Body of pancreas (tissue), 4 donors: ENCODE results near the gene MRAP. TPM values are rescaled to one million over a fixed set of nuclear protein-coding genes. Genes with fewer than 3 reads are reported as not detected.

ENCODE experiments used
- ATAC-seq: fragments of 150-250 bp; one replicate; pipeline ENCODE4 v1.9.1; 2016
- DNase-seq, 4 donors: peaks; one replicate each; pipeline ENCODE4 v3.0.0-alpha.2; 2019
- H3K27ac ChIP-seq, 4 donors: fragments of 200-600 bp; sonication (generic); 1 replicate in 3 of 4; 2 replicates in 1 of 4; pipeline versions ENCODE4 v1.5.1 to v1.6.1; 2016 to 2019; ENCODE audit warnings: mild to moderate bottlenecking in 1 of 4, mixed read lengths in 1 of 4, moderate library complexity in 1 of 4
- H3K27me3 ChIP-seq, 2 donors: fragments of 200-600 bp; sonication (generic); one replicate each; pipeline ENCODE4 v1.6.0; 2016; ENCODE audit warnings: mild to moderate bottlenecking in 1 of 2
- H3K36me3 ChIP-seq, 2 donors: fragments of 200-600 bp; sonication (generic); replicated peaks in 1 of 2; 2 replicates each; pipeline ENCODE4 v1.5.1; 2016; ENCODE audit warnings: low read depth in 2 of 2; ENCODE audit not compliant: insufficient read depth in 1 of 2
- H3K4me1 ChIP-seq: fragments of 200-600 bp; sonication (generic); one replicate; pipeline ENCODE4 v1.6.0; 2016
- H3K4me3 ChIP-seq, 2 donors: fragments of 200-600 bp; sonication (generic); 1 replicate in 1 of 2; 2 replicates in 1 of 2; pipeline ENCODE4 v1.5.1; 2016 to 2019
- H3K9me3 ChIP-seq, 3 donors: fragments of 200-600 bp; sonication (generic); 1 replicate in 2 of 3; 2 replicates in 1 of 3; pipeline ENCODE4 v1.5.1; 2016
- POLR2A ChIP-seq, 3 donors: fragments of 450-650 bp; IDR thresholded peaks; one replicate each; pipeline ENCODE4 v1.6.1; 2016; ENCODE audit warnings: antibody characterized with exemption in 3 of 3, mild to moderate bottlenecking in 2 of 3
- WGBS, 2 donors: methylation state at CpG; one replicate each; pipeline ENCODE4 v1.1.5; 2017; 5-methylcytosine and 5-hydroxymethylcytosine counted together
- intact Hi-C: fragments of 100-400 bp; cut with DNase I; formaldehyde crosslinking; loops from one replicate; pipeline ENCODE4 v1.15.1; 2023
- total RNA-seq, 2 donors: library from RNA; depleted of rRNA; stranded (reverse); fragments of >200 nt; gene quantifications; one replicate each; pipeline ENCODE4 v1.1.0, GENCODE V29; 2016
- TF ChIP-seq, protein P1 (sequence below), 7 experiments: fragments of 450-650 bp in 4 of 7; fragments of 200-600 bp in 3 of 7; sonication (generic) in 3 of 7; IDR thresholded peaks; one replicate each; pipeline ENCODE4 v1.5.1; 2016 to 2019; ENCODE audit warnings: antibody characterized with exemption in 7 of 7

Gene MRAP
- total RNA-seq, 2 donors from 2014 or later: 0.66 TPM; not detected in 1

DNA sequence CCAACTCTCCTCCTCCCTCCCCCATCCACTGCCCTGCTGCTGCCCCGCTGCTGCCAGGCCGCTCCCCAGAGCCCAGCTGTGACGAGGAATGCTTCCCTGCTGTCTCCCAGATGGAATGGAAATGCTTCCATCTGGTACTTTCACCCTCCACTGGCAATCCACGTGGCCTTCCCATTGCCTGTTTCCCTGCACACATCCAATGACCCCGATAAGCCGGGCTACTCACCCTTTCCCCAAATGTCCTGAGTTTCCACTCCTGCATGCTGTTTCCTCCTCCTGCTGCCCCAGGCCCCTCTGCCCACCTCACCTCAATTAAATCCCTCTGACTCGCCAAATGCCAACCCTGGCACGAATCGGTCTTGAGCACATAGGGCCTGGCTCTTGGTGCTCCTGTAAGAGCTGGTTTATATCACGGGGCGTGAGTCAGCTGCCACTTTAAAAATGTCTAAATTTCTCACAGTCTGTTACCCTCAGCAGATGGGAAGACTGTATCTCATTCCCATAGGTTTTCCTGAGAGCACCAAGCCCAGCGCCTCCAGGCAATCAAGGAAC, 36.4 kb downstream of the MRAP start:
- DNase-seq: peak in 1 of 4 donors; percentile 8
- no peak for ATAC-seq
- TF ChIP-seq, protein P1, sequence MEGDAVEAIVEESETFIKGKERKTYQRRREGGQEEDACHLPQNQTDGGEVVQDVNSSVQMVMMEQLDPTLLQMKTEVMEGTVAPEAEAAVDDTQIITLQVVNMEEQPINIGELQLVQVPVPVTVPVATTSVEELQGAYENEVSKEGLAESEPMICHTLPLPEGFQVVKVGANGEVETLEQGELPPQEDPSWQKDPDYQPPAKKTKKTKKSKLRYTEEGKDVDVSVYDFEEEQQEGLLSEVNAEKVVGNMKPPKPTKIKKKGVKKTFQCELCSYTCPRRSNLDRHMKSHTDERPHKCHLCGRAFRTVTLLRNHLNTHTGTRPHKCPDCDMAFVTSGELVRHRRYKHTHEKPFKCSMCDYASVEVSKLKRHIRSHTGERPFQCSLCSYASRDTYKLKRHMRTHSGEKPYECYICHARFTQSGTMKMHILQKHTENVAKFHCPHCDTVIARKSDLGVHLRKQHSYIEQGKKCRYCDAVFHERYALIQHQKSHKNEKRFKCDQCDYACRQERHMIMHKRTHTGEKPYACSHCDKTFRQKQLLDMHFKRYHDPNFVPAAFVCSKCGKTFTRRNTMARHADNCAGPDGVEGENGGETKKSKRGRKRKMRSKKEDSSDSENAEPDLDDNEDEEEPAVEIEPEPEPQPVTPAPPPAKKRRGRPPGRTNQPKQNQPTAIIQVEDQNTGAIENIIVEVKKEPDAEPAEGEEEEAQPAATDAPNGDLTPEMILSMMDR (IDR thresholded peaks at IDR 0.05): no peak
- no peak for TF ChIP-seq POLR2A (IDR thresholded peaks at IDR 0.05)
- Histone ChIP-seq H3K4me1 (no peaks in the 10 kb centered on the region), H3K4me3 (no peak overlapping the region), H3K27me3 (no peaks in the 10 kb centered on the region), H3K27ac (no peak overlapping the region), H3K36me3 (peaks cover 3 to 26% of the 10 kb centered on the region in 2 donors), H3K9me3 (no peaks in the 10 kb centered on the region)
- WGBS, 2 donors: 94 to 99% methylated on average over 12 of the region's 12 CpGs
- intact Hi-C loops: no loop called here

DNA sequence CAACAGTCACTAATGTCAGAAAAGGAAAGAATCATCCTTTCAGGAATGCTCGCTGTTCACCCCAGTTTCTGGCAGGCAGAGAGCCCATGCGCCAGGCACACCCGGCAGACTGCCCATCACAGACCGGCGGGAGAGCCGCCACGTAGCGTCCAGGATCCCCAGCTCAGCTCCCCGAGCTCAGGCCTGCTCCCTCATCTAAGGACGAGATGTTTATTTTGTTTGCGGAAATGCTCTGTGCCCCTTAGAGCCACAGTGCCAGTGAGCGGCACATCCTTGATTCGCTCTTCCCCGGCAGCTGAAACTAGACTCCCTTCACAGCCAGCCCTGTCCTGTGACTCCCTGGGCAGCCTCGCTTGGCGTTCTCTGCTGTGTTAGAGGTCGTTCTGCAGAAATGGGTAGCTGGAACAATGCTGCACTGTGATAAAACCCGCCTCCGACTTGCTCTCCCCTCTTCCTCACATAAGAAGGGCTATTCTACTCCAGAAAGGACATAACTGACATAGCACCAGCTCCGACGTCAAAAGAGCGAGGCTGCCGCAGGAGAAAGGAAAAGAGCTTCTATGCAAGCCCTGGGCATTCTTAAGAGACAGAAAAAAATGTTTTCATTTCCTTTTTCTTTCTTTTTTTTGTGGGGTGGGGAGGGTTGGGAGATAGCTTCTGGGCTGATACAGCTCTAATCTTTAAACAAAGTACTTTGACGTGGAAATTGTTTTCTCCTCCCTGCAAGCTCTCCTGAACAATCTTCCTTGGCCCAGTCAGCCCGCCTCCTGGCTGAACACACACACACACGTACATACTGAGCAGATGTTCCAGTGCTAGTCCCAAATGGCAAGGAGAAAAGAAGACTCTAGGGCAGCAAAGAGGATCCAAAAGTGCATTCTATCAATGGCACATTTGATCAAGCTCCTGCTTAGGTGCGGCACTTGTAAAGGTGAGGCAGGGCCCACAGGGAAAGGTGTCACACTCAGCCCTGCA, 37.2 kb downstream of the MRAP start:
- Histone ChIP-seq H3K27ac (no peak overlapping the region), H3K4me3 (no peak overlapping the region), H3K36me3 (peaks cover 3 to 29% of the 10 kb centered on the region in 2 donors), H3K4me1 (no peaks in the 10 kb centered on the region), H3K9me3 (no peaks in the 10 kb centered on the region), H3K27me3 (no peaks in the 10 kb centered on the region)
- peak in 1 of 4 donors; percentile 2 for DNase-seq
- 85% methylated on average over 25 to 27 of the region's 27 CpGs for WGBS, 2 donors
- no peak for TF ChIP-seq POLR2A (IDR thresholded peaks at IDR 0.05)
- TF ChIP-seq, protein P1 (IDR thresholded peaks at IDR 0.05): no peak
- no peak for ATAC-seq
- intact Hi-C loops: no loop called here

DNA sequence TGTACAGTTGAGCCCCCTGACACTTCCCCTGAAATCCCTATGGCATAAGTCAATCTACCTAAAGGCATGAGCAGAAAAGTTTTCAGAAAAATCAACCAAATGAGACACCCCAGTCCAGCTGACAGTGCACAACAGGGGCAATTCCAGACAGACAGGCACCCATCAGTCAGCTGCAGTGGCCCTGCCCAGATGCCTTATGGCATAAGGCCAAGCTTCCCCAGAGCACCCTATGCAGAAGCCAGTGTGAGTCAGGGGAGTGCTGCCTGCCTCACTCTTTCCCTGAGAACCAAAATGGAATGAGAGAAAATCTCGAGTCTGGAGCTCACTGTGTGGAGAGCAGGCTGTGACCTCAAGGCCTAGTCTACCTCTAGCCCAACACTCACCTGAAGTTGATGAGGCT, 38.1 kb downstream of the MRAP start:
- Histone ChIP-seq H3K36me3 (peaks cover 3 to 32% of the 10 kb centered on the region in 2 donors), H3K4me3 (no peak overlapping the region), H3K27ac (no peak overlapping the region), H3K27me3 (no peaks in the 10 kb centered on the region), H3K9me3 (no peaks in the 10 kb centered on the region), H3K4me1 (no peaks in the 10 kb centered on the region)
- no peak for ATAC-seq
- intact Hi-C loops: no loop called here
- TF ChIP-seq POLR2A (IDR thresholded peaks at IDR 0.05): no peak
- TF ChIP-seq, protein P1 (IDR thresholded peaks at IDR 0.05): no peak
- 65 to 71% methylated on average over 1 of the region's 1 CpG for WGBS, 2 donors
- DNase-seq: no peak

DNA sequence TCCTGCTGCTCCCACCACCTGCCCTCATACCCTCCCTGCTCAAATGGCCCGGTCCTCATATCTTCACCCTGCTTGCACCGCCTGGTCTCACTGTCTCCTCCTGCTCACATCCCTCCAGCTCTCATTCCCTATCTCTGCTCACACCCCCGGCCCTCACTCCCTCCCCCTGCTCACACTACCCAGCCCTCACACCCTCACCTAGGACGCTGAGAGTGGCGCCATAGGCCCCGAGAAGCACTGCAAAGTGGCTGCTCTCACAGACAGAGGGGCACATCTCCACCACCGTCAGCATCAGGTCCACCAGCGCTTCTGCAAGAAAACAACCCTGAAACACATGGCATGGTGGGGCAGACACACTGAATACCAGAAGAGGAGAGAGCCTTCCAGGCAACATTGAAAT, 38.6 kb downstream of the MRAP start:
- TF ChIP-seq, protein P1 (IDR thresholded peaks at IDR 0.05): no peak
- TF ChIP-seq POLR2A (IDR thresholded peaks at IDR 0.05): no peak
- 92 to 98% methylated on average over 8 of the region's 8 CpGs for WGBS, 2 donors
- Histone ChIP-seq H3K36me3 (peaks cover 3 to 32% of the 10 kb centered on the region in 2 donors), H3K27me3 (no peaks in the 10 kb centered on the region), H3K4me1 (no peaks in the 10 kb centered on the region), H3K27ac (no peak overlapping the region), H3K9me3 (no peaks in the 10 kb centered on the region), H3K4me3 (no peak overlapping the region)
- intact Hi-C loops: no loop called here
- ATAC-seq (no peak), DNase-seq (no peak)
